GM19351 (cell line): ENCODE results near the gene CACNA1F.
A peak's percentile ranks its signal among the peaks of the same experiment; 100 is the strongest.

Source experiments
- ATAC-seq: cut with Tn5 transposase; IDR thresholded peaks from one replicate; pipeline ENCODE4 v1.9.1; 2021; ENCODE audit warnings: mild to moderate bottlenecking, moderate library complexity; ENCODE audit not compliant: unreplicated experiment

CACNA1F gene

GRCh38 chrX:49231333-49232000, 1.7 kb downstream of the CACNA1F start:
- no peak for ATAC-seq

GRCh38 chrX:49230500-49231232, 2.5 kb downstream of the CACNA1F start:
- peak; percentile 68 for ATAC-seq

- ATAC-seq: no peak
These were observed 5.0 kb downstream of the CACNA1F start for GRCh38 chrX:49228185-49228584.

- ATAC-seq: no peak
These were observed 5.4 kb downstream of the CACNA1F start for GRCh38 chrX:49227726-49228125.

- ATAC-seq: no peak
These were observed 6.2 kb downstream of the CACNA1F start for GRCh38 chrX:49226946-49227345.

- no peak for ATAC-seq
These were observed 7.3 kb downstream of the CACNA1F start for GRCh38 chrX:49225858-49226257.

- ATAC-seq: no peak
These were observed 11.3 kb downstream of the CACNA1F start for GRCh38 chrX:49221868-49222267.

- ATAC-seq: no peak
These were observed 13.0 kb downstream of the CACNA1F start for GRCh38 chrX:49220100-49220499.

- no peak for ATAC-seq
These were observed 18.1 kb downstream of the CACNA1F start for GRCh38 chrX:49214996-49215526.

- ATAC-seq: no peak
These were observed 18.7 kb downstream of the CACNA1F start for GRCh38 chrX:49214416-49214815.

GRCh38 chrX:49212861-49213260, 20.3 kb downstream of the CACNA1F start:
- ATAC-seq: no peak

GRCh38 chrX:49212209-49212608, 20.9 kb downstream of the CACNA1F start:
- ATAC-seq: no peak

GRCh38 chrX:49211074-49211473, 22.1 kb downstream of the CACNA1F start:
- ATAC-seq: no peak

GRCh38 chrX:49210406-49210805, 22.7 kb downstream of the CACNA1F start:
- ATAC-seq: no peak

- no peak for ATAC-seq
These were observed 23.5 kb downstream of the CACNA1F start for GRCh38 chrX:49209434-49210251.

GRCh38 chrX:49208399-49208798, 24.7 kb downstream of the CACNA1F start:
- no peak for ATAC-seq

- no peak for ATAC-seq
These were observed 26.6 kb downstream of the CACNA1F start for GRCh38 chrX:49206543-49206942.

- ATAC-seq: no peak
These were observed 27.7 kb downstream of the CACNA1F start for GRCh38 chrX:49205443-49205842.

GRCh38 chrX:49204709-49205108, 28.4 kb downstream of the CACNA1F start:
- ATAC-seq: no peak

- no peak for ATAC-seq
These were observed 29.1 kb downstream of the CACNA1F start for GRCh38 chrX:49204017-49204416.

- ATAC-seq: no peak
These were observed 29.6 kb downstream of the CACNA1F start for GRCh38 chrX:49203536-49203935.
